ENCODE results near the gene FMNL3. TPM values are rescaled to one million over a fixed set of nuclear protein-coding genes. Genes with fewer than 3 reads are reported as not detected.
"Not testable (repeated sequence)": the region's sequence is repeated elsewhere in the genome, so short reads cannot be mapped to it uniquely, and the experiment has no call there.

FMNL3 gene
- total and polyA plus RNA-seq, 7 experiments from 2014 or later: 10.4 to 40.4 (median 37.8) TPM

- peaks cover 14 to 26% (median 20%) of the 10 kb centered on the region in 7 donors for H3K4me1 Mint-ChIP-seq
- peaks cover 0 to 12% (median 0%) of the 10 kb centered on the region in 5 donors for H3K27me3 Mint-ChIP-seq
- H3K27ac Mint-ChIP-seq: peak overlapping the region in 1 of 9 donors; percentile 46
- H3K4me3 Mint-ChIP-seq; H3K4me3 ChIP-seq (ENCODE audit: low read length); H3K9me3 ChIP-seq (ENCODE audit: control insufficient read depth in 2 of 3, low read length in 3 of 3); ATAC-seq; DNase-seq; H3K36me3 ChIP-seq (ENCODE audit: control insufficient read depth in 2 of 3, insufficient read depth in 3 of 3, low read length in 3 of 3); intact Hi-C loops (cut with micrococcal nuclease); H3K27ac ChIP-seq (ENCODE audit: low read depth, low read length); H3K27me3 ChIP-seq (ENCODE audit: control insufficient read depth in 2 of 2, insufficient read depth in 2 of 2, low read length in 2 of 2); CTCF ChIA-PET: not testable (repeated sequence)
- H3K9me3 Mint-ChIP-seq: peaks cover 3 to 17% (median 8%) of the 10 kb centered on the region in 11 donors
- H3K36me3 Mint-ChIP-seq: peaks cover 0 to 15% (median 4%) of the 10 kb centered on the region in 5 donors
- POLR2A ChIA-PET: interaction anchor here (0.6 kb wide), 1 partner anchor 21 kb away, joined by 3 read pairs; no protein-coding TSS in a partner anchor
- peaks cover 14 to 19% of the 10 kb centered on the region in 2 donors for H3K4me1 ChIP-seq (ENCODE audit: control insufficient read depth in 2 of 2, insufficient read depth in 2 of 2, low read length in 2 of 2)
Observed at GRCh38 chr12:49738721-49739120, 31.5 kb upstream of the FMNL3 start.

- CTCF ChIA-PET, H3K36me3 Mint-ChIP-seq: not testable (repeated sequence)
Observed at GRCh38 chr12:49734900-49735299, 27.7 kb upstream of the FMNL3 start.

GRCh38 chr12:49733219-49734017, 26.2 kb upstream of the FMNL3 start:
- Mint-ChIP-seq H3K27me3 (peaks cover 0 to 18% (median 0%) of the 10 kb centered on the region in 5 donors), H3K4me1 (peaks cover 0 to 2% (median 0%) of the 10 kb centered on the region in 7 donors), H3K27ac (no peak overlapping the region), H3K36me3 (peaks cover 0 to 4% (median 0%) of the 10 kb centered on the region in 5 donors), H3K9me3 (peaks cover 2 to 9% (median 8%) of the 10 kb centered on the region in 11 donors), H3K4me3 (no peak overlapping the region)
- intact Hi-C loops (cut with micrococcal nuclease): no loop called here
- CTCF ChIA-PET: interaction anchor here (0.6 to 0.7 kb wide), 2 partner anchors 50 to 934 kb away, joined by 4 to 5 read pairs; no protein-coding TSS in a partner anchor
- no peak for DNase-seq
- Histone ChIP-seq H3K27me3 (ENCODE audit: control insufficient read depth in 2 of 2, insufficient read depth in 2 of 2, low read length in 2 of 2) (no peaks in the 10 kb centered on the region), H3K9me3 (ENCODE audit: control insufficient read depth in 2 of 3, low read length in 3 of 3) (peaks cover 0 to 4% (median 0%) of the 10 kb centered on the region in 3 experiments), H3K4me3 (ENCODE audit: low read length) (no peak overlapping the region), H3K27ac (ENCODE audit: low read depth, low read length) (no peak overlapping the region), H3K4me1 (ENCODE audit: control insufficient read depth in 2 of 2, insufficient read depth in 2 of 2, low read length in 2 of 2) (no peaks in the 10 kb centered on the region), H3K36me3 (ENCODE audit: control insufficient read depth in 2 of 3, insufficient read depth in 3 of 3, low read length in 3 of 3) (no peaks in the 10 kb centered on the region)
- no peak for ATAC-seq
- POLR2A ChIA-PET: interaction anchor here (1.0 kb wide), 1 partner anchor 28 kb away, joined by 3 read pairs; no protein-coding TSS in a partner anchor

More at GRCh38 chr12:49734900-49735299, 27.7 kb upstream of the FMNL3 start:
- DNase-seq; POLR2A ChIA-PET; H3K36me3 ChIP-seq (ENCODE audit: control insufficient read depth in 2 of 3, insufficient read depth in 3 of 3, low read length in 3 of 3); H3K27ac ChIP-seq (ENCODE audit: low read depth, low read length); H3K27me3 ChIP-seq (ENCODE audit: control insufficient read depth in 2 of 2, insufficient read depth in 2 of 2, low read length in 2 of 2); H3K9me3 ChIP-seq (ENCODE audit: control insufficient read depth in 2 of 3, low read length in 3 of 3); H3K4me1 ChIP-seq (ENCODE audit: control insufficient read depth in 2 of 2, insufficient read depth in 2 of 2, low read length in 2 of 2); H3K9me3 Mint-ChIP-seq; H3K4me1 Mint-ChIP-seq; ATAC-seq; H3K4me3 Mint-ChIP-seq; H3K4me3 ChIP-seq (ENCODE audit: low read length); intact Hi-C loops (cut with micrococcal nuclease): not testable (repeated sequence)
- H3K27me3 Mint-ChIP-seq: peaks cover 0 to 18% (median 0%) of the 10 kb centered on the region in 5 donors
- H3K27ac Mint-ChIP-seq: peak overlapping the region in 1 of 9 donors; percentile 32

GRCh38 chr12:49730568-49731101, 23.4 kb upstream of the FMNL3 start:
- DNase-seq (no peak), ATAC-seq (no peak)
- Histone ChIP-seq H3K27ac (ENCODE audit: low read depth, low read length) (no peak overlapping the region), H3K4me1 (ENCODE audit: control insufficient read depth in 2 of 2, insufficient read depth in 2 of 2, low read length in 2 of 2) (no peaks in the 10 kb centered on the region), H3K9me3 (ENCODE audit: control insufficient read depth in 2 of 3, low read length in 3 of 3) (peaks cover 0 to 4% (median 0%) of the 10 kb centered on the region in 3 experiments), H3K36me3 (ENCODE audit: control insufficient read depth in 2 of 3, insufficient read depth in 3 of 3, low read length in 3 of 3) (no peaks in the 10 kb centered on the region), H3K27me3 (ENCODE audit: control insufficient read depth in 2 of 2, insufficient read depth in 2 of 2, low read length in 2 of 2) (no peaks in the 10 kb centered on the region), H3K4me3 (ENCODE audit: low read length) (no peak overlapping the region)
- peaks cover 2 to 9% (median 8%) of the 10 kb centered on the region in 11 donors for H3K9me3 Mint-ChIP-seq
- H3K4me3 Mint-ChIP-seq: no peak overlapping the region
- H3K27me3 Mint-ChIP-seq: peaks cover 0 to 26% (median 3%) of the 10 kb centered on the region in 5 donors
- ChIA-PET CTCF (no interaction called here), POLR2A (no interaction called here)
- no peak overlapping the region for H3K27ac Mint-ChIP-seq
- H3K4me1 Mint-ChIP-seq: peaks cover 0 to 2% (median 0%) of the 10 kb centered on the region in 7 donors
- peaks cover 0 to 4% (median 3%) of the 10 kb centered on the region in 5 donors for H3K36me3 Mint-ChIP-seq
- intact Hi-C loops (cut with micrococcal nuclease): no loop called here

- H3K4me1 ChIP-seq (ENCODE audit: control insufficient read depth in 2 of 2, insufficient read depth in 2 of 2, low read length in 2 of 2): no peaks in the 10 kb centered on the region
- H3K27ac ChIP-seq (ENCODE audit: low read depth, low read length): no peak overlapping the region
- H3K4me3 ChIP-seq (ENCODE audit: low read length): no peak overlapping the region
- peaks cover 0 to 27% (median 7%) of the 10 kb centered on the region in 5 donors for H3K27me3 Mint-ChIP-seq
- no peaks in the 10 kb centered on the region for H3K9me3 ChIP-seq (ENCODE audit: control insufficient read depth in 2 of 3, low read length in 3 of 3)
- intact Hi-C loops (cut with micrococcal nuclease): no loop called here
- peaks cover 0 to 2% (median 0%) of the 10 kb centered on the region in 7 donors for H3K4me1 Mint-ChIP-seq
- no peaks in the 10 kb centered on the region for H3K36me3 ChIP-seq (ENCODE audit: control insufficient read depth in 2 of 3, insufficient read depth in 3 of 3, low read length in 3 of 3)
- peaks cover 0 to 5% (median 3%) of the 10 kb centered on the region in 11 donors for H3K9me3 Mint-ChIP-seq
- ATAC-seq: no peak
- H3K27me3 ChIP-seq (ENCODE audit: control insufficient read depth in 2 of 2, insufficient read depth in 2 of 2, low read length in 2 of 2): no peaks in the 10 kb centered on the region
- no peak for DNase-seq
- ChIA-PET POLR2A (no interaction called here), CTCF (interaction anchor here (0.5 kb wide), 1 partner anchor 34 kb away, joined by 3 read pairs; no protein-coding TSS in a partner anchor)
- H3K27ac Mint-ChIP-seq: no peak overlapping the region
- H3K36me3 Mint-ChIP-seq: peaks cover 0 to 4% (median 0%) of the 10 kb centered on the region in 5 donors
- H3K4me3 Mint-ChIP-seq: no peak overlapping the region
Observed at GRCh38 chr12:49730050-49730449, 22.8 kb upstream of the FMNL3 start.

- intact Hi-C loops (cut with micrococcal nuclease): no loop called here
- POLR2A ChIA-PET: interaction anchor here (0.6 kb wide), 1 partner anchor 58 kb away, joined by 3 read pairs; no protein-coding TSS in a partner anchor
- H3K27ac ChIP-seq (ENCODE audit: low read depth, low read length): no peak overlapping the region
- no peaks in the 10 kb centered on the region for H3K9me3 ChIP-seq (ENCODE audit: control insufficient read depth in 2 of 3, low read length in 3 of 3)
- H3K4me3 ChIP-seq (ENCODE audit: low read length): no peak overlapping the region
- no peaks in the 10 kb centered on the region for H3K27me3 ChIP-seq (ENCODE audit: control insufficient read depth in 2 of 2, insufficient read depth in 2 of 2, low read length in 2 of 2)
- Mint-ChIP-seq H3K4me3 (no peak overlapping the region), H3K4me1 (no peaks in the 10 kb centered on the region), H3K36me3 (peaks cover 0 to 4% (median 0%) of the 10 kb centered on the region in 5 donors), H3K9me3 (no peaks in the 10 kb centered on the region), H3K27ac (no peak overlapping the region), H3K27me3 (peaks cover 0 to 33% (median 15%) of the 10 kb centered on the region in 5 donors)
- ATAC-seq (no peak), DNase-seq (no peak)
- no peaks in the 10 kb centered on the region for H3K36me3 ChIP-seq (ENCODE audit: control insufficient read depth in 2 of 3, insufficient read depth in 3 of 3, low read length in 3 of 3)
- CTCF ChIA-PET: no interaction called here
- H3K4me1 ChIP-seq (ENCODE audit: control insufficient read depth in 2 of 2, insufficient read depth in 2 of 2, low read length in 2 of 2): no peaks in the 10 kb centered on the region
Observed at GRCh38 chr12:49728446-49728845, 21.2 kb upstream of the FMNL3 start.
